SK-N-SH treated with all-trans-retinoic acid at 6 μM for 48 hours (cell line): ENCODE results near the gene XPC.

Experiments used
- ATAC-seq: fragments of 200-7000 bp; cut with Tn5 transposase; 3 replicates; pipeline ENCODE4 v1.9.1; 2020; ENCODE audit warnings: mild to moderate bottlenecking, moderate library complexity
- BACH2 ChIP-seq: fragments of 250-450 bp; sonication (Bioruptor Pico); IDR thresholded peaks from 2 replicates; pipeline ENCODE4 v1.9.0; 2021; ENCODE audit warnings: mild to moderate bottlenecking, borderline replicate concordance
- CSDC2 ChIP-seq: fragments of 250-450 bp; sonication (Bioruptor Pico); IDR thresholded peaks from 2 replicates; pipeline ENCODE4 v1.5.0; 2020; ENCODE audit warnings: mild to moderate bottlenecking, moderate library complexity
- CSRNP3 ChIP-seq: fragments of 250-450 bp; sonication (Bioruptor Pico); IDR thresholded peaks from 2 replicates; pipeline ENCODE4 v1.5.1; 2021; ENCODE audit warnings: mild to moderate bottlenecking, moderate library complexity
- ESRRG ChIP-seq: fragments of 250-450 bp; sonication (Bioruptor Pico); IDR thresholded peaks from 2 replicates; pipeline ENCODE4 v1.6.1; 2021; ENCODE audit warnings: mild to moderate bottlenecking
- GLIS3 ChIP-seq: fragments of 250-450 bp; sonication (Bioruptor Pico); IDR thresholded peaks from 2 replicates; pipeline ENCODE4 v1.5.0; 2020; ENCODE audit warnings: mild to moderate bottlenecking, moderate library complexity
- ISL1 ChIP-seq: fragments of 250-450 bp; sonication (Bioruptor Pico); IDR thresholded peaks from 2 replicates; pipeline ENCODE4 v2.1.2; 2022; ENCODE audit warnings: mild to moderate bottlenecking, moderate library complexity
- OSR1 ChIP-seq: fragments of 250-450 bp; sonication (Bioruptor Pico); IDR thresholded peaks from 2 replicates; pipeline ENCODE4 v1.8.0; 2022; ENCODE audit warnings: moderate library complexity, mild to moderate bottlenecking, inconsistent platforms
- PPARA ChIP-seq: fragments of 250-450 bp; sonication (Bioruptor Pico); IDR thresholded peaks from 2 replicates; pipeline ENCODE4 v1.5.0; 2020; ENCODE audit warnings: mild to moderate bottlenecking, borderline replicate concordance
- RARB ChIP-seq: fragments of 250-450 bp; sonication (Bioruptor Pico); IDR thresholded peaks from 2 replicates; pipeline ENCODE4 v1.8.0; 2021; ENCODE audit warnings: mild to moderate bottlenecking, moderate library complexity
- SNAI2 ChIP-seq: fragments of 250-450 bp; sonication (Bioruptor Pico); IDR thresholded peaks from 2 replicates; pipeline ENCODE4 v1.5.0; 2020; ENCODE audit warnings: mild to moderate bottlenecking, moderate library complexity
- TCF4 ChIP-seq: fragments of 250-450 bp; sonication (Bioruptor Pico); IDR thresholded peaks from 2 replicates; pipeline ENCODE4 v1.8.0; 2021; ENCODE audit warnings: mild to moderate bottlenecking, moderate library complexity, borderline replicate concordance
- TOX ChIP-seq: fragments of 250-450 bp; sonication (Bioruptor Pico); IDR thresholded peaks from 2 replicates; pipeline ENCODE4 v1.8.0; 2021; ENCODE audit warnings: mild to moderate bottlenecking, moderate library complexity, borderline replicate concordance
- ZC3H10 ChIP-seq: fragments of 250-450 bp; sonication (Bioruptor Pico); IDR thresholded peaks from 2 replicates; pipeline ENCODE4 v1.5.1; 2021; ENCODE audit warnings: mild to moderate bottlenecking, moderate library complexity
- ZFP3 ChIP-seq: fragments of 250-450 bp; sonication (Bioruptor Pico); IDR thresholded peaks from 2 replicates; pipeline ENCODE4 v1.5.0; 2020; ENCODE audit warnings: mild to moderate bottlenecking, moderate library complexity
- ZNF565 ChIP-seq: fragments of 450-650 bp; formaldehyde crosslinking; conservative IDR thresholded peaks from 2 replicates; pipeline ENCODE4 v1.5.0; 2020; ENCODE audit warnings: low read depth, mild to moderate bottlenecking, moderate library complexity
- ZNF8 ChIP-seq: fragments of 450-650 bp; formaldehyde crosslinking; IDR thresholded peaks from 2 replicates; pipeline ENCODE4 v1.5.0; 2020; ENCODE audit warnings: mild to moderate bottlenecking, moderate library complexity
- TF ChIP-seq, protein P1 (sequence below): fragments of 250-450 bp; sonication (Bioruptor Pico); IDR thresholded peaks from 2 replicates; pipeline ENCODE4 v1.5.0; 2020; ENCODE audit warnings: mild to moderate bottlenecking, moderate library complexity
- TF ChIP-seq, protein P2 (sequence below): fragments of 250-450 bp; sonication (Bioruptor Pico); IDR thresholded peaks from 2 replicates; pipeline ENCODE4 v1.8.0; 2020; ENCODE audit warnings: mild to moderate bottlenecking, moderate library complexity, borderline replicate concordance
- TF ChIP-seq, protein P3 (sequence below): fragments of 250-450 bp; sonication (Bioruptor Pico); IDR thresholded peaks from 2 replicates; pipeline ENCODE4 v1.8.0; 2021; ENCODE audit warnings: low read depth, mild to moderate bottlenecking, moderate library complexity, borderline replicate concordance

Gene XPC

GRCh38 chr3:14201940-14202684, 23.7 kb upstream of the XPC start:
- TF ChIP-seq ESRRG (CRISPR knock-in tag) (no peak), OSR1 (CRISPR knock-in tag) (no peak), ZNF8 (no peak), ZFP3 (CRISPR knock-in tag) (no peak), TOX (CRISPR knock-in tag) (no peak), ZNF565 (CRISPR knock-in tag) (no peak), CSDC2 (CRISPR knock-in tag) (no peak), GLIS3 (CRISPR knock-in tag) (no peak), TCF4 (CRISPR knock-in tag) (no peak), ISL1 (CRISPR knock-in tag) (no peak), RARB (CRISPR knock-in tag) (no peak), BACH2 (no peak), PPARA (CRISPR knock-in tag) (no peak), SNAI2 (CRISPR knock-in tag) (no peak)
- TF ChIP-seq, protein P1, sequence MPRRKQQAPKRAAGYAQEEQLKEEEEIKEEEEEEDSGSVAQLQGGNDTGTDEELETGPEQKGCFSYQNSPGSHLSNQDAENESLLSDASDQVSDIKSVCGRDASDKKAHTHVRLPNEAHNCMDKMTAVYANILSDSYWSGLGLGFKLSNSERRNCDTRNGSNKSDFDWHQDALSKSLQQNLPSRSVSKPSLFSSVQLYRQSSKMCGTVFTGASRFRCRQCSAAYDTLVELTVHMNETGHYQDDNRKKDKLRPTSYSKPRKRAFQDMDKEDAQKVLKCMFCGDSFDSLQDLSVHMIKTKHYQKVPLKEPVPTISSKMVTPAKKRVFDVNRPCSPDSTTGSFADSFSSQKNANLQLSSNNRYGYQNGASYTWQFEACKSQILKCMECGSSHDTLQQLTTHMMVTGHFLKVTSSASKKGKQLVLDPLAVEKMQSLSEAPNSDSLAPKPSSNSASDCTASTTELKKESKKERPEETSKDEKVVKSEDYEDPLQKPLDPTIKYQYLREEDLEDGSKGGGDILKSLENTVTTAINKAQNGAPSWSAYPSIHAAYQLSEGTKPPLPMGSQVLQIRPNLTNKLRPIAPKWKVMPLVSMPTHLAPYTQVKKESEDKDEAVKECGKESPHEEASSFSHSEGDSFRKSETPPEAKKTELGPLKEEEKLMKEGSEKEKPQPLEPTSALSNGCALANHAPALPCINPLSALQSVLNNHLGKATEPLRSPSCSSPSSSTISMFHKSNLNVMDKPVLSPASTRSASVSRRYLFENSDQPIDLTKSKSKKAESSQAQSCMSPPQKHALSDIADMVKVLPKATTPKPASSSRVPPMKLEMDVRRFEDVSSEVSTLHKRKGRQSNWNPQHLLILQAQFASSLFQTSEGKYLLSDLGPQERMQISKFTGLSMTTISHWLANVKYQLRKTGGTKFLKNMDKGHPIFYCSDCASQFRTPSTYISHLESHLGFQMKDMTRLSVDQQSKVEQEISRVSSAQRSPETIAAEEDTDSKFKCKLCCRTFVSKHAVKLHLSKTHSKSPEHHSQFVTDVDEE (CRISPR knock-in tag), result no peak
- TF ChIP-seq, protein P2, sequence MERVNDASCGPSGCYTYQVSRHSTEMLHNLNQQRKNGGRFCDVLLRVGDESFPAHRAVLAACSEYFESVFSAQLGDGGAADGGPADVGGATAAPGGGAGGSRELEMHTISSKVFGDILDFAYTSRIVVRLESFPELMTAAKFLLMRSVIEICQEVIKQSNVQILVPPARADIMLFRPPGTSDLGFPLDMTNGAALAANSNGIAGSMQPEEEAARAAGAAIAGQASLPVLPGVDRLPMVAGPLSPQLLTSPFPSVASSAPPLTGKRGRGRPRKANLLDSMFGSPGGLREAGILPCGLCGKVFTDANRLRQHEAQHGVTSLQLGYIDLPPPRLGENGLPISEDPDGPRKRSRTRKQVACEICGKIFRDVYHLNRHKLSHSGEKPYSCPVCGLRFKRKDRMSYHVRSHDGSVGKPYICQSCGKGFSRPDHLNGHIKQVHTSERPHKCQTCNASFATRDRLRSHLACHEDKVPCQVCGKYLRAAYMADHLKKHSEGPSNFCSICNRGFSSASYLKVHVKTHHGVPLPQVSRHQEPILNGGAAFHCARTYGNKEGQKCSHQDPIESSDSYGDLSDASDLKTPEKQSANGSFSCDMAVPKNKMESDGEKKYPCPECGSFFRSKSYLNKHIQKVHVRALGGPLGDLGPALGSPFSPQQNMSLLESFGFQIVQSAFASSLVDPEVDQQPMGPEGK (CRISPR knock-in tag), result no peak
- TF ChIP-seq, protein P3, sequence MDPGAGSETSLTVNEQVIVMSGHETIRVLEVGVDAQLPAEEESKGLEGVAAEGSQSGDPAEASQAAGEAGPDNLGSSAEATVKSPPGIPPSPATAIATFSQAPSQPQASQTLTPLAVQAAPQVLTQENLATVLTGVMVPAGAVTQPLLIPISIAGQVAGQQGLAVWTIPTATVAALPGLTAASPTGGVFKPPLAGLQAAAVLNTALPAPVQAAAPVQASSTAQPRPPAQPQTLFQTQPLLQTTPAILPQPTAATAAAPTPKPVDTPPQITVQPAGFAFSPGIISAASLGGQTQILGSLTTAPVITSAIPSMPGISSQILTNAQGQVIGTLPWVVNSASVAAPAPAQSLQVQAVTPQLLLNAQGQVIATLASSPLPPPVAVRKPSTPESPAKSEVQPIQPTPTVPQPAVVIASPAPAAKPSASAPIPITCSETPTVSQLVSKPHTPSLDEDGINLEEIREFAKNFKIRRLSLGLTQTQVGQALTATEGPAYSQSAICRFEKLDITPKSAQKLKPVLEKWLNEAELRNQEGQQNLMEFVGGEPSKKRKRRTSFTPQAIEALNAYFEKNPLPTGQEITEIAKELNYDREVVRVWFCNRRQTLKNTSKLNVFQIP, result no peak

GRCh38 chr3:14200841-14201240, 22.4 kb upstream of the XPC start:
- TF ChIP-seq ZNF565 (CRISPR knock-in tag) (no peak), BACH2 (no peak), GLIS3 (CRISPR knock-in tag) (no peak), ESRRG (CRISPR knock-in tag) (no peak), CSRNP3 (CRISPR knock-in tag) (no peak), ZC3H10 (CRISPR knock-in tag) (no peak), TOX (CRISPR knock-in tag) (no peak)
- TF ChIP-seq, protein P1 (CRISPR knock-in tag), result no peak
- TF ChIP-seq, protein P3, result no peak
- ATAC-seq, result no peak

More at GRCh38 chr3:14201940-14202684, 23.7 kb upstream of the XPC start:
- no peak for ATAC-seq
